ENCODE data around the gene DENND5A. TPM values are rescaled to one million over a fixed set of nuclear protein-coding genes. Genes with fewer than 3 reads are reported as not detected.

DENND5A gene
- total and polyA plus RNA-seq, 2 of the 8 experiments (the other 6 are each of a cell fraction or from before 2014, with no cell fraction given) = 65.7 to 139 TPM

GRCh38 chr11:9210922-9211320, 54.2 kb downstream of the DENND5A start:
- Histone ChIP-seq H2BK5ac (ENCODE audit: low read depth, low read length) (no peak overlapping the region), H3K4me1 (replicated peaks in 1 of 4; ENCODE audit: control insufficient read depth in 3 of 4, insufficient read depth in 4 of 4, low read length in 3 of 4) (peaks cover 0 to 2% (median 0%) of the 10 kb centered on the region in 4 experiments; a peak in 2 of 7 replicates), H3K14ac (ENCODE audit: insufficient read length) (no peak overlapping the region), H3K4ac (replicated peaks; ENCODE audit: insufficient read length, low read depth, low read length) (no peak overlapping the region), H3K4me2 (ENCODE audit: insufficient read depth in 1 of 2, low read depth in 2 of 2, low read length in 2 of 2) (no peak overlapping the region), H2AK5ac (ENCODE audit: low read depth, low read length) (no peak overlapping the region), H3K27ac (ENCODE audit: low read depth, low read length) (no peak overlapping the region), H4K91ac (replicated peaks; ENCODE audit: insufficient read length, low read length) (no peak overlapping the region), H3K23me2 (ENCODE audit: low read depth, low read length) (no peaks in the 10 kb centered on the region), H3K23ac (ENCODE audit: insufficient read length) (no peak overlapping the region), H2BK15ac (ENCODE audit: low read length) (no peak overlapping the region), H4K20me1 (replicated peaks in 1 of 2; ENCODE audit: control insufficient read depth in 1 of 2, insufficient read depth in 2 of 2, low read length in 2 of 2) (peaks cover 0 to 12% of the 10 kb centered on the region in 2 experiments), H3K79me1 (ENCODE audit: low read depth, low read length) (peaks cover 2% of the 10 kb centered on the region; the same call in 1 of the 2 replicates), H3K9me3 (ENCODE audit: insufficient read depth in 2 of 2, low read depth in 1 of 2, low read length in 1 of 2) (no peaks in the 10 kb centered on the region), H2BK120ac (replicated peaks; ENCODE audit: low read depth, low read length) (no peak overlapping the region), H4K5ac (ENCODE audit: insufficient read length, low read depth, low read length) (no peak overlapping the region), H3K27me3 (replicated peaks in 1 of 4; ENCODE audit: control insufficient read depth in 3 of 4, extremely low read depth in 1 of 4, insufficient read depth in 3 of 4, low read length in 3 of 4) (no peaks in the 10 kb centered on the region), H2BK20ac (ENCODE audit: low read length) (no peak overlapping the region), H3K18ac (ENCODE audit: extremely low read depth, low read length) (no peak overlapping the region), H2AFZ (ENCODE audit: low read length) (no peak overlapping the region), H2BK12ac (ENCODE audit: low read depth, low read length) (no peak overlapping the region), H4K8ac (ENCODE audit: extremely low read depth, insufficient read depth, low read length) (no peak overlapping the region), H3K9ac (replicated peaks in 1 of 4; ENCODE audit: extremely low read depth in 1 of 4, low read depth in 3 of 4, low read length in 3 of 4) (no peak overlapping the region), H3K4me3 (ENCODE audit: extremely low read depth in 1 of 4, insufficient read depth in 2 of 4, low read depth in 3 of 4, low read length in 4 of 4) (no peak overlapping the region), H3K79me2 (ENCODE audit: control insufficient read depth in 1 of 2, insufficient read depth in 2 of 2, low read length in 2 of 2) (peaks cover 0 to 76% of the 10 kb centered on the region in 2 experiments; a peak in 3 of 4 replicates), H3K56ac (replicated peaks; ENCODE audit: insufficient read length, low read depth, low read length) (no peak overlapping the region), H3K36me3 (ENCODE audit: control insufficient read depth in 2 of 4, insufficient read depth in 4 of 4, low read length in 3 of 4) (no peaks in the 10 kb centered on the region; a peak in 1 of 8 replicates)
- TF ChIP-seq POU5F1 (IDR thresholded peaks at IDR 0.05; ENCODE audit: low read depth, low read length) = no peak
- TF ChIP-seq BACH1 (IDR thresholded peaks at IDR 0.05; ENCODE audit: low read length) = no peak
- TF ChIP-seq PHF8 (conservative IDR thresholded peaks at IDR 0.05; ENCODE audit: low read depth, low read length) = no peak
- TF ChIP-seq RAD21 (IDR thresholded peaks at IDR 0.05 in 1 of 2, conservative IDR thresholded peaks at IDR 0.05 in 1 of 2; ENCODE audit: low read depth in 2 of 2, low read length in 2 of 2) = no peak
- no peak for TF ChIP-seq TAF1 (IDR thresholded peaks at IDR 0.05; ENCODE audit: low read depth, low read length)
- TF ChIP-seq SIX5 (IDR thresholded peaks at IDR 0.05; ENCODE audit: low read depth, low read length) = no peak
- FAIRE-seq (no peak), DNase-seq (ENCODE audit: low read depth in 1 of 2, low spot score in 2 of 2) (no peak)
- ChIA-PET CTCF (ENCODE audit: partially characterized antibody) (interaction anchor here (0.6 to 1.7 kb wide), 2 partner anchors 195 to 312 kb away, joined by 3 read pairs; no protein-coding TSS in a partner anchor), POLR2A (ENCODE audit: partially characterized antibody) (interaction anchor here (0.5 to 1.0 kb wide), 3 partner anchors 15 to 255 kb away, joined by 3 to 5 read pairs (median 3); no protein-coding TSS in a partner anchor)
- 95% methylated on average over 1 of the region's 1 CpG; no CpG with 5 or more reads in 1 of the 2 experiments for WGBS, 2 experiments (ENCODE audit: extremely low coverage in 1 of 2, insufficient coverage in 1 of 2, insufficient read length in 1 of 2, insufficient replicate concordance in 2 of 2, low coverage in 1 of 2, low lambda C conversion rate in 2 of 2, missing lambda C conversion rate in 1 of 2)

Measured in H1 (cell line).